Measurements from ENCODE around the gene NCR3LG1. TPM values are rescaled to one million over a fixed set of nuclear protein-coding genes. Genes with fewer than 3 reads are reported as not detected.

The NCR3LG1 gene
- total RNA-seq, 4 donors from 2014 or later, result 5.2 to 11.7 (median 9.4) TPM

Other genes with a start within 250 kb of the NCR3LG1 start
- 100 to 1,000 TPM in 1 of 4 donors, 10 to 100 TPM in 3; 16.1 to 225 (median 47.8) TPM for gene PIK3C2A, start 143.8 kb upstream of the NCR3LG1 start, total RNA-seq
- 10 to 100 TPM in 2 of 4 donors, 1 to 10 TPM in 2; 5.0 to 28.9 (median 13.4) TPM for gene NUCB2, start 75.1 kb upstream of the NCR3LG1 start, total RNA-seq
- 100 to 1,000 TPM in 1 of 4 donors, 1 to 10 TPM in 2, not detected in 1; 1.3 to 135 (median 3.5) TPM for gene KCNJ11, start 36.9 kb downstream of the NCR3LG1 start, total RNA-seq
- gene ABCC8, start 125.0 kb downstream of the NCR3LG1 start, total RNA-seq, result 1 to 10 TPM in 3 of 4 donors, under 1 TPM in 1; 0.40 to 4.0 (median 3.5) TPM
- 1,000 to 10,000 TPM in 1 of 4 donors, 100 to 1,000 TPM in 3; 110 to 1,022 (median 157) TPM for gene USH1C, start 192.6 kb downstream of the NCR3LG1 start, total RNA-seq
- gene OTOG, start 195.5 kb downstream of the NCR3LG1 start, total RNA-seq, result not detected